Mesenchymal stem cell (in vitro differentiated cells and primary cell): ENCODE measurements around the gene LAMA5.

Experiments used
- DNase-seq: peaks from one replicate; pipeline ENCODE4 v3.0.0-alpha.2; 2013
- H2AFZ ChIP-seq: one replicate; pipeline ENCODE4 v1.6.1; 2013; ENCODE audit warnings: low read depth, mild to moderate bottlenecking, control low read depth, inconsistent platforms, low read length, moderate library complexity
- H2AK5ac ChIP-seq: 2 replicates; pipeline ENCODE4 v1.6.1; 2013; ENCODE audit warnings: low read length, moderate library complexity, mild to moderate bottlenecking, inconsistent platforms; ENCODE audit not compliant: severe bottlenecking
- H2BK120ac ChIP-seq: one replicate; pipeline ENCODE4 v1.6.1; 2013; ENCODE audit warnings: low read depth, mild to moderate bottlenecking, inconsistent platforms, low read length, moderate library complexity
- H2BK12ac ChIP-seq, 2 experiments: one replicate each; pipeline ENCODE4 v1.6.1; 2013; ENCODE audit warnings: inconsistent platforms in 2 of 2, low read length in 2 of 2, mild to moderate bottlenecking in 2 of 2, moderate library complexity in 2 of 2, control low read depth in 1 of 2
- H2BK15ac ChIP-seq: one replicate; pipeline ENCODE4 v1.6.1; 2013; ENCODE audit warnings: mild to moderate bottlenecking, low read depth, inconsistent platforms; ENCODE audit not compliant: poor library complexity, severe bottlenecking
- H2BK5ac ChIP-seq: 2 replicates; pipeline ENCODE4 v1.6.1; 2013; ENCODE audit warnings: low read depth, mild to moderate bottlenecking, low read length, control low read depth, inconsistent platforms; ENCODE audit not compliant: poor library complexity, severe bottlenecking
- H3K14ac ChIP-seq, 2 experiments: one replicate each; pipeline ENCODE4 v1.6.1; 2013; ENCODE audit warnings: inconsistent platforms in 2 of 2, low read length in 2 of 2, control low read depth in 1 of 2, mild to moderate bottlenecking in 1 of 2, moderate library complexity in 1 of 2
- H3K18ac ChIP-seq, 2 experiments: one replicate each; pipeline ENCODE4 v1.6.1; 2013; ENCODE audit warnings: inconsistent platforms in 2 of 2, low read length in 2 of 2, control low read depth in 1 of 2, low read depth in 1 of 2, mild to moderate bottlenecking in 1 of 2
- H3K23ac ChIP-seq, 2 experiments: one replicate each; pipeline ENCODE4 v1.6.1; 2013; ENCODE audit warnings: inconsistent platforms in 2 of 2, low read length in 2 of 2, mild to moderate bottlenecking in 2 of 2, moderate library complexity in 2 of 2, control low read depth in 1 of 2
- H3K27ac ChIP-seq: 2 replicates; pipeline ENCODE4 v1.5.1; 2013; ENCODE audit warnings: mild to moderate bottlenecking, moderate library complexity, low read length, control low read depth, inconsistent platforms; ENCODE audit not compliant: poor library complexity, severe bottlenecking
- H3K27me3 ChIP-seq, 2 experiments: 2 replicates each; pipeline versions ENCODE4 v1.6.1 to v1.7.0; 2013; ENCODE audit warnings: low read length in 2 of 2, mild to moderate bottlenecking in 2 of 2, moderate library complexity in 2 of 2, control low read depth in 1 of 2, inconsistent platforms in 1 of 2; ENCODE audit not compliant: control insufficient read depth in 1 of 2, insufficient read depth in 1 of 2
- H3K36me3 ChIP-seq, 2 experiments: 2 replicates each; pipeline versions ENCODE4 v1.6.1 to v1.7.0; 2013; ENCODE audit warnings: low read length in 2 of 2, control low read depth in 1 of 2, inconsistent platforms in 1 of 2, low read depth in 1 of 2, mild to moderate bottlenecking in 1 of 2; ENCODE audit not compliant: insufficient read depth in 2 of 2, control insufficient read depth in 1 of 2
- H3K4ac ChIP-seq, 2 experiments: one replicate each; pipeline ENCODE4 v1.6.1; 2013; ENCODE audit warnings: inconsistent platforms in 2 of 2, low read length in 2 of 2, mild to moderate bottlenecking in 2 of 2, moderate library complexity in 2 of 2, control low read depth in 1 of 2, low read depth in 1 of 2
- H3K4me1 ChIP-seq: 2 replicates; pipeline ENCODE4 v1.6.1; 2013; ENCODE audit warnings: low read depth, low read length, control low read depth; ENCODE audit not compliant: control insufficient read depth, insufficient read depth
- H3K4me2 ChIP-seq: 2 replicates; pipeline ENCODE4 v1.6.1; 2013; ENCODE audit warnings: low read length, mild to moderate bottlenecking, inconsistent platforms; ENCODE audit not compliant: poor library complexity, severe bottlenecking
- H3K4me3 ChIP-seq, 2 experiments: 2 replicates each; pipeline versions ENCODE4 v1.5.1 to v1.7.0; 2013; ENCODE audit warnings: low read length in 2 of 2, mild to moderate bottlenecking in 2 of 2, control low read depth in 1 of 2, low read depth in 1 of 2; ENCODE audit not compliant: insufficient read depth in 1 of 2
- H3K79me1 ChIP-seq: replicated peaks from 2 replicates; pipeline ENCODE4 v1.6.1; 2013; ENCODE audit warnings: mild to moderate bottlenecking, control low read depth, low read length, inconsistent platforms; ENCODE audit not compliant: poor library complexity, severe bottlenecking
- H3K9ac ChIP-seq: 2 replicates; pipeline ENCODE4 v1.7.0; 2013; ENCODE audit warnings: mild to moderate bottlenecking, low read length, moderate library complexity
- H3K9me3 ChIP-seq: 2 replicates; pipeline ENCODE4 v1.7.0; 2013; ENCODE audit warnings: mild to moderate bottlenecking, low read length; ENCODE audit not compliant: control insufficient read depth
- H4K8ac ChIP-seq: one replicate; pipeline ENCODE4 v1.6.1; 2013; ENCODE audit warnings: inconsistent platforms, mild to moderate bottlenecking, low read length, moderate library complexity
- H4K91ac ChIP-seq: one replicate; pipeline ENCODE4 v1.6.1; 2013; ENCODE audit warnings: mild to moderate bottlenecking, low read length, inconsistent platforms
- WGBS: methylation state at CpG from one replicate; pipeline ENCODE4 v1.1.7; 2013; ENCODE audit warnings: mixed read lengths; 5-methylcytosine and 5-hydroxymethylcytosine counted together

Gene LAMA5

DNA sequence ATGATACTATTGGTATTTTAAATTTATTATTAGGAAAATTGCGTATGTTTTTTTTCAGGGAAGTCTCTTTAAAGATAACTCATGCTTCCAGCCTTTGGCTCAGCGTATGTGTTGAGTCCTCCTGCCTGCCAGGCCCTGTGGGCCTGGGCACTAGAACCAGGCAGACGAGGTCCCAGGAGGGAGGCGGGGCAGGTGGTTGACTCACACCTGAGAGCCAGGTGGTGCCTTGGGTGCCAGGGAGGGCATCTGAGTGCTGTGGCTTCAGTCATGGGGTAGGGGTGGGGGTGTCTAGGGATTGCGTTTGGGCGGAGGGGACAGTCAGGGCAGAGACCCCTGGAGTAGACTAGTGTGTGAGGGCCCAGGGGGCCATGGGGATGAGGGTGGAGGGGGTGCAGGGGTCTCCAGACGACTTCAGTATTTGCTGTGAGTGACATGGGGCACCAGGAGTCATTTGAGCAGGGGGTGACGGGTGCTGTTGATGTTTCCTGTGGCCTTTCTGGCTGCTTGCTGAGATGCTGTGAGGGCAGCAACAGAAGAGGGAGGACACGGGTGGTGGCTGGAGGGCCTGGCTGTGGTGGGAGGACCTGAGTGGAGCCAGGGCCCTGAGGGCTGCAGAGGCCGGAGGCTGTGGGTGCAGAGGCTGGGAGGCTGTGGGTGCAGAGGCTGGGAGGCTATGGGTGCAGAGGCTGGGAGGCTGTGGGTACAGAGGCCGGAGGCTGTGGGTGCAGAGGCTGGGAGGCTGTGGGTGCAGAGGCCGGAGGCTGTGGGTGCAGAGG, 79.2 kb downstream of the LAMA5 start:
- 96% methylated on average over 12 of the region's 12 CpGs for WGBS
- no peak overlapping the region for H2BK5ac ChIP-seq
- no peak overlapping the region for H2BK15ac ChIP-seq

DNA sequence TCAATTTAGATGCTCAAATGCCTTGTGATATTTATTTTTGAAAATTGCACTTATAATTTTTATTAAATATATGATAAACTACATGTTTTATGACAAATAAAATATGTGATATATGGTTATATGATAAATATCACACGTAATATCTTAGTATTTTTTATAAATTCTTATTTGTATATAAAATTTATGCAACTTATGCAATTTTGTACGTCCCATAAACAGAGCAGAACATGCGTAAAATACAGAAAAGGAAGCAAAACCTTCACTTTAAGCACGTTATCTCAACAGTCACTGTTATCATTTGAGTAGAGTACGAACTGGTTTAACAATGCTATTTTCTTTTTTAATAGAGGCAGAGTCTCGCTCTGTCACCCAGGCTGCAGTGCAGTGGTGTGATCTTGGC, 80.0 kb downstream of the LAMA5 start:
- Histone ChIP-seq H3K4me2 (no peak overlapping the region), H3K27ac (no peak overlapping the region), H3K4ac (no peak overlapping the region), H3K27me3 (no peaks in the 10 kb centered on the region), H3K9ac (no peak overlapping the region), H2BK15ac (no peak overlapping the region), H3K18ac (no peak overlapping the region), H3K23ac (no peak overlapping the region), H3K9me3 (no peaks in the 10 kb centered on the region), H4K91ac (no peak overlapping the region), H3K79me1 (peaks cover 12% of the 10 kb centered on the region), H3K14ac (no peak overlapping the region), H2BK12ac (no peak overlapping the region), H2AFZ (no peak overlapping the region), H4K8ac (no peak overlapping the region), H3K36me3 (peaks cover 82 to 86% of the 10 kb centered on the region in 2 experiments), H3K4me1 (no peaks in the 10 kb centered on the region), H2BK5ac (no peak overlapping the region), H2BK120ac (no peak overlapping the region), H3K4me3 (no peak overlapping the region), H2AK5ac (no peak overlapping the region)
- WGBS = 98% methylated on average over 5 of the region's 6 CpGs
- no peak for DNase-seq

More for the DNA sequence above, 79.2 kb downstream of the LAMA5 start:
- no peak overlapping the region for H3K9ac ChIP-seq
- no peaks in the 10 kb centered on the region for H3K9me3 ChIP-seq
- H3K4me2 ChIP-seq = no peak overlapping the region
- no peak for DNase-seq
- H3K4me3 ChIP-seq = no peak overlapping the region
- H4K91ac ChIP-seq = no peak overlapping the region
- no peak overlapping the region for H2AK5ac ChIP-seq
- no peak overlapping the region for H3K27ac ChIP-seq
- H2BK12ac ChIP-seq = no peak overlapping the region
- H4K8ac ChIP-seq = no peak overlapping the region
- no peaks in the 10 kb centered on the region for H3K4me1 ChIP-seq
- peaks cover 76 to 82% of the 10 kb centered on the region in 2 experiments for H3K36me3 ChIP-seq
- H2AFZ ChIP-seq = no peak overlapping the region
- no peak overlapping the region for H2BK120ac ChIP-seq
- peaks cover 10% of the 10 kb centered on the region for H3K79me1 ChIP-seq
- no peak overlapping the region for H3K14ac ChIP-seq
- H3K18ac ChIP-seq = no peak overlapping the region
- no peak overlapping the region for H3K23ac ChIP-seq
- no peaks in the 10 kb centered on the region for H3K27me3 ChIP-seq
- H3K4ac ChIP-seq = no peak overlapping the region

DNA sequence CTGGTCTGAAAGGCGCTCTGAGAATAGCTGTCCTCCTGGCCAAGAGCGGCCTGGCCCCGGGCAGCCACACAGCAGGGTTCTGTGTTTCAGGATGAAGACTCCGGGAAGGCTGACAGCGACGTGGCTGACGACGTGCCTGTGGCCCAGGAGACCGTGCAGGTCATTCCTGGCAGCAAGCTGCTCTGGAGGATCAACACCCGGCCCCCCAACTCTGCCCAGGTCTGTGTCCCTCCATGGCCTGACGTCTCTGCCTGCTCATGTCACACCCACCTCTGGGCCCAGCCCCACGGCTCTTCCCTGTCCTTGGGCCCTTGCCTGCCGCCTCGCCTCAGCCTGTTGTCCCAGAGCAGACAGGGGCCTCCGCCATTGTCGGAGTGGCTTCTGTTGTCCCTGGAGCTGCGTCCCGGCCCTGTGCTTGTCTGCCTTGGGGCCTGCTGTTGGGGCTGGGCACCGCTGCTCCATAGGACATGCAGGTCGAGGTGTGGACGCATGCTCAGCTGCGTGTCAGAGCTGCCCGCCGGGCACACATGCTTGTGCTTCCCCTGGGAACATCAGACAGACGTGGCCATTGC, 80.5 kb downstream of the LAMA5 start:
- Histone ChIP-seq H3K79me1 (peaks cover 13% of the 10 kb centered on the region), H3K18ac (no peak overlapping the region), H3K4me1 (no peaks in the 10 kb centered on the region), H3K14ac (no peak overlapping the region), H3K4me2 (no peak overlapping the region), H4K8ac (no peak overlapping the region), H3K27me3 (no peaks in the 10 kb centered on the region), H2BK5ac (no peak overlapping the region), H4K91ac (peak overlapping the region; percentile 49), H2BK15ac (no peak overlapping the region), H2AFZ (no peak overlapping the region), H2AK5ac (no peak overlapping the region), H3K27ac (no peak overlapping the region), H2BK12ac (no peak overlapping the region), H2BK120ac (no peak overlapping the region), H3K9me3 (no peaks in the 10 kb centered on the region), H3K4ac (no peak overlapping the region), H3K23ac (no peak overlapping the region), H3K4me3 (no peak overlapping the region), H3K36me3 (peaks cover 84 to 86% of the 10 kb centered on the region in 2 experiments), H3K9ac (no peak overlapping the region)
- no peak for DNase-seq
- 95% methylated on average over 25 of the region's 25 CpGs for WGBS

DNA sequence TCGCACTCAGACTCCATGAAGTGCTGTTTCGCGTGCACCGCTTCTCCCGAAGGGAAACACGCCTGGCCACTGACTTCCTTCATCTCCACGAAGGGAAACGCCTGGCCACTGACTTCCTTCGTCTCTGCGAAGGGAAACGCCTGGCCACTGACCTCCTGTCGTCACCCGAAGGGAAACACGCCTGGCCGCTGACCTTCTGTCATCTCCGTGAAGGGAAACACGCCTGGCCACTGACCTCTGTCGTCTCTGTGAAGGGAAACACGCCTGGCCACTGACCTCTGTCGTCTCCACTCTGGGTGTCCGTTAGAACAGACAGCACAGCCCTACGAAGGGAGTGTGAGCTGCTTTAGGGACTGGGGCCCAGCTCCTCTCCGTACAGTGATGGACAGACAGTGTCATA, 81.4 kb downstream of the LAMA5 start:
- Histone ChIP-seq H3K9ac (no peak overlapping the region), H2BK120ac (no peak overlapping the region)
- DNase-seq = no peak

More for the DNA sequence above, 81.4 kb downstream of the LAMA5 start:
- Histone ChIP-seq H2BK12ac (no peak overlapping the region), H3K18ac (no peak overlapping the region), H4K91ac (no peak overlapping the region), H3K23ac (no peak overlapping the region), H2AFZ (no peak overlapping the region), H3K14ac (no peak overlapping the region), H3K4me3 (no peak overlapping the region), H2AK5ac (no peak overlapping the region), H3K27me3 (no peaks in the 10 kb centered on the region), H3K4me1 (no peaks in the 10 kb centered on the region), H4K8ac (no peak overlapping the region), H3K36me3 (peaks cover 85 to 86% of the 10 kb centered on the region in 2 experiments), H3K4me2 (no peak overlapping the region), H2BK5ac (no peak overlapping the region), H2BK15ac (no peak overlapping the region), H3K9me3 (no peaks in the 10 kb centered on the region), H3K79me1 (peaks cover 13% of the 10 kb centered on the region), H3K4ac (no peak overlapping the region), H3K27ac (no peak overlapping the region)
- WGBS = 82% methylated on average over 23 of the region's 23 CpGs
